Breast epithelium (tissue), 3 donors: ENCODE results near the gene SLC2A14.
"Not testable (repeated sequence)": the region's sequence is repeated elsewhere in the genome, so short reads cannot be mapped to it uniquely, and the experiment has no call there.

ENCODE experiments used
- POLR2A ChIP-seq: fragments of 450-650 bp; IDR thresholded peaks from one replicate; pipeline ENCODE4 v1.6.1; 2016; ENCODE audit warnings: antibody characterized with exemption, mild to moderate bottlenecking, moderate library complexity
- TF ChIP-seq, protein P1 (sequence below), 3 donors: fragments of 450-650 bp; IDR thresholded peaks; one replicate each; pipeline ENCODE4 v1.5.1; 2016 to 2017; ENCODE audit warnings: antibody characterized with exemption in 3 of 3, mild to moderate bottlenecking in 3 of 3, moderate library complexity in 3 of 3

DNA sequence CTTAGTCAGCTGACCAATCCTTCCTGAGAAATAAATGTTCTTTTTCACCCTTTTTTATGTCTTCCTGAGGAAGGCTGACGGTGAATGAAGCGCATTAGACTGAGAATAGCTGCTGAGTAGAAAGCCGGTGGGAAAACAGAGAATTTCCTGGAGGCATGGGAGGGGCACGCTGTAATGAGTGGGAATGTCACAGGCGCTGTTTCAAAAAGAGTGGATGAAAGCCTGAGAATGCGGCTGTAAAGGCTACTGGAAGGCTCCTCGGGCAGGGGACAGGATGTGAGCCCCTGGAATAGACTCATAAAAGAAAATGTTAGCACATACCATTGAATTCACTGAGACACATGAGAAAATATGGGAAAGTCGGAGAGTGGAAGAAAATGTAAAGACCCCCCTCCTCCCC is 29.6 kb downstream of the SLC2A14 start:
- TF ChIP-seq, protein P1, sequence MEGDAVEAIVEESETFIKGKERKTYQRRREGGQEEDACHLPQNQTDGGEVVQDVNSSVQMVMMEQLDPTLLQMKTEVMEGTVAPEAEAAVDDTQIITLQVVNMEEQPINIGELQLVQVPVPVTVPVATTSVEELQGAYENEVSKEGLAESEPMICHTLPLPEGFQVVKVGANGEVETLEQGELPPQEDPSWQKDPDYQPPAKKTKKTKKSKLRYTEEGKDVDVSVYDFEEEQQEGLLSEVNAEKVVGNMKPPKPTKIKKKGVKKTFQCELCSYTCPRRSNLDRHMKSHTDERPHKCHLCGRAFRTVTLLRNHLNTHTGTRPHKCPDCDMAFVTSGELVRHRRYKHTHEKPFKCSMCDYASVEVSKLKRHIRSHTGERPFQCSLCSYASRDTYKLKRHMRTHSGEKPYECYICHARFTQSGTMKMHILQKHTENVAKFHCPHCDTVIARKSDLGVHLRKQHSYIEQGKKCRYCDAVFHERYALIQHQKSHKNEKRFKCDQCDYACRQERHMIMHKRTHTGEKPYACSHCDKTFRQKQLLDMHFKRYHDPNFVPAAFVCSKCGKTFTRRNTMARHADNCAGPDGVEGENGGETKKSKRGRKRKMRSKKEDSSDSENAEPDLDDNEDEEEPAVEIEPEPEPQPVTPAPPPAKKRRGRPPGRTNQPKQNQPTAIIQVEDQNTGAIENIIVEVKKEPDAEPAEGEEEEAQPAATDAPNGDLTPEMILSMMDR (IDR thresholded peaks at IDR 0.05): not testable (repeated sequence)
- TF ChIP-seq POLR2A: not testable (repeated sequence)
